K562 treated with DMSO at 1 percent for 4 hours (cell line): Measurements from ENCODE around the gene REXO1. TPM values are rescaled to one million over a fixed set of nuclear protein-coding genes. Genes with fewer than 3 reads are reported as not detected.

Experiments used
- total RNA-seq: library from RNA; unstranded; fragments of 300-600 nt; gene quantifications from 2 replicates; pipeline ENCODE4 v1.2.3, GENCODE V29; 2022; ENCODE audit not compliant: insufficient read depth

Gene REXO1, protein sequence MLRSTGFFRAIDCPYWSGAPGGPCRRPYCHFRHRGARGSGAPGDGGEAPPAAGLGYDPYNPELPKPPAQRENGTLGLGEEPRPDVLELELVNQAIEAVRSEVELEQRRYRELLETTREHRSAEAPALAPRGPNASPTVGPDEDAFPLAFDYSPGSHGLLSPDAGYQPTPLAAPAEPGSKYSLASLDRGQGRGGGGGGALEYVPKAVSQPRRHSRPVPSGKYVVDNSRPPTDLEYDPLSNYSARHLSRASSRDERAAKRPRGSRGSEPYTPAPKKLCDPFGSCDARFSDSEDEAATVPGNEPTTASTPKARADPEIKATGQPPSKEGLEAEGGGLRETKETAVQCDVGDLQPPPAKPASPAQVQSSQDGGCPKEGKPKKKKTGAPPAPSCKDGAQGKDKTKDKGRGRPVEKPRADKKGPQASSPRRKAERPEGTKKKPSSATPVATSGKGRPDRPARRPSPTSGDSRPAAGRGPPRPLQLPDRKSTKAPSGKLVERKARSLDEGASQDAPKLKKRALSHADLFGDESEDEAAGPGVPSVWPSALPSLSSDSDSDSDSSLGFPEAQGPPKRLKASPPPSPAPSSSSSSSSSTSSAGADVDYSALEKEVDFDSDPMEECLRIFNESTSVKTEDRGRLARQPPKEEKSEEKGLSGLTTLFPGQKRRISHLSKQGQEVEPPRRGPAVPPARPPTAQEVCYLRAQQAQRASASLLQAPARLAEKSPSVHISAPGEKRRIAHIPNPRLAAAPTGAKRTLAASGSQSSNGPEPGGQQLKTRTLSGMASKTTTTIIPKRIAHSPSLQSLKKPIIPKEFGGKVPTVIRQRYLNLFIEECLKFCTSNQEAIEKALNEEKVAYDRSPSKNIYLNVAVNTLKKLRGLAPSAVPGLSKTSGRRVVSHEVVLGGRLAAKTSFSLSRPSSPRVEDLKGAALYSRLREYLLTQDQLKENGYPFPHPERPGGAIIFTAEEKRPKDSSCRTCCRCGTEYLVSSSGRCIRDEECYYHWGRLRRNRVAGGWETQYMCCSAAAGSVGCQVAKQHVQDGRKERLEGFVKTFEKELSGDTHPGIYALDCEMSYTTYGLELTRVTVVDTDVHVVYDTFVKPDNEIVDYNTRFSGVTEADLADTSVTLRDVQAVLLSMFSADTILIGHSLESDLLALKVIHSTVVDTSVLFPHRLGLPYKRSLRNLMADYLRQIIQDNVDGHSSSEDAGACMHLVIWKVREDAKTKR
- 29.2 and 37.3 TPM in 2 replicates for total RNA-seq

DNA sequence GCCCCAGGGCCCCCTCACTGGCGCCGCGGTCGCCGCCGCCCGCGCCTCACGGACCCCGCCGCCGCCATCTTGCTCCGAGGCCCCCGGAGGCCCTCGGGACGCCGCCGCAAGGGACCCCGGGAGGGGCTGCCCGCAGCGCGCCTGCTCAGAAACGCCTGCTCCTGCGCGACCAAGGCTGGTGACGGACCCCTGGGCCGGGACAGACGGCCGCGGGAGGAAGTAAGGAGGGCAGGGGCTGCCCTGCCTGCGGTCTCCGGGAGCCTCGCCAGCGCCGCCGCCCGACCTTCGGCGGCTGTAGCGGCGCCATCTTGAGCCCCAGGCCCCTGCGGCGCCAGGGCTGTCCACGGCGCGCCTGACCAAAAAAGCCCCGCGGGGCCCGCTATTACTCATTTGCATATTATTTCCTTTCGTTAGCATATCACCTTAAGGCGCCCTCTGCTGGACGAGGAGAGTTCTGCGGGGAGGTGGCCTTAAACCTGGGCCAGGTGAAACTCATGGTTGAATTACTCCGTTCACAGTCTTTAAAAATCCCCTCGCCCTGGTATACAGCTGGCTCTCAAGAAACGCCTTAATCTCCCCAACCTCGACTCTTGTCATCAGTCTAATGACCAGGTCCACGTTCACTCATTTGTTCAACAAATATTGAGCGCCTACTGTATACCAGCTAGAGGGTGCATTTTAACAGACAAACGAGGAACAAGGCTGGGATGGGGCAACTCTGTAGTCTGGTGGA lies at the start of gene REXO1:
Gene REXO1, minus strand, starts transcription at position 85 of the 733 bp plus-strand sequence. CDS start 125 bp downstream, outside the sequence.

DNA sequence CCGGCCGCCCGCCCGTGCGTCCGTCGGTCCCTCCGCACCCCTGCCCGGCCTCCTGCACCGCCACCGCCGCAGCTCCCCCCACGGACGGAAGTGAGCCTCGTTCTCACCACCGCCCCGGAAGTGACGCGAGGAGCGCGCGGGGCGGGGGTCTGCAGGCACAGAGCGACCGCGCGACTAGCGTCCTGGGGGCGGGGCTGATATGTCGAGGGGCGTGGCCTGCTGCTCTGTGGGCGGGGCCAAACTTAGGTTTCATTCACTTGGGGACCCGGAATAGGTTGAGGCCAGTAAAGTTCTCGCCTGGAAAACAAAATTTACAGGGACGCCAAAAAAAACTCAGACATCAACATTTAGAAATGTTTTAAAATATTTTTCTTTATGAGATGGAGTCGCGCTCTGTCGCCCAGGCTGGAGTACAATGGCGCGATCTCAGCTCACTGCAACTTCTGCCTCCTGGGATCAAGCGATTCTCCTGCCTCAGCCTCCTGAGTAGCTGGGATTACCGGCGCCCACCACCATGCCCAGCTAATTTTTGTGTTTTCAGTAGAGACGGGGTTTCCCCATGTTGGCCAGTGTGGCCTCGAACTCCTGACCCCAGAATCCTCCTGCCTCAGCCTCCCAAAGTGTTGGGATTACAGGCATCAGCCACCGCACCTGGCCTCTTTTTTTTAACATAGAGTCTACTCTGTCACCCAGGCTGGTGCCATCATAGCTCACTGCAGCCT lies 37.3 kb upstream of the REXO1 start, which contains the start of gene ABHD17A:
Gene ABHD17A, minus strand, starts transcription at position 99 of the 722 bp plus-strand sequence. CDS start 3,930 bp downstream, outside the sequence.

DNA sequence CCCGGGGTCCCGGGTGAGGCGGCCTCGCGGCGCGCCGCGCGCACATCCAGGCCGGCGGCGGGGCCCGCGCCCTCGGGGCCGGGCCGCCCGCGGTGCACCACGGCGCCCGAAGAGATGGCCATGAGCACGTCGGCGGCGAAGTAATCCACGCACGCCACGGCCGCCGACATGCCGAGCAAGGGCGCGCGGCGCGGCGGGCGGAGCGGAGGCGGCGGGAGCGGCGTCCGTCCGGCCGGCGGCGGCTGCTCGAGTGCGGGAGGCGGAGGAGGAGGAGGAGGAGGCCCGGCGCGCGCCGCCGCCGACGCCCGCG lies 15.0 kb upstream of the REXO1 start, which contains the start of gene KLF16:
Gene KLF16, minus strand, starts transcription at position 252 of the 310 bp plus-strand sequence. Its CDS starts 82 bp downstream, at position 170.

DNA sequence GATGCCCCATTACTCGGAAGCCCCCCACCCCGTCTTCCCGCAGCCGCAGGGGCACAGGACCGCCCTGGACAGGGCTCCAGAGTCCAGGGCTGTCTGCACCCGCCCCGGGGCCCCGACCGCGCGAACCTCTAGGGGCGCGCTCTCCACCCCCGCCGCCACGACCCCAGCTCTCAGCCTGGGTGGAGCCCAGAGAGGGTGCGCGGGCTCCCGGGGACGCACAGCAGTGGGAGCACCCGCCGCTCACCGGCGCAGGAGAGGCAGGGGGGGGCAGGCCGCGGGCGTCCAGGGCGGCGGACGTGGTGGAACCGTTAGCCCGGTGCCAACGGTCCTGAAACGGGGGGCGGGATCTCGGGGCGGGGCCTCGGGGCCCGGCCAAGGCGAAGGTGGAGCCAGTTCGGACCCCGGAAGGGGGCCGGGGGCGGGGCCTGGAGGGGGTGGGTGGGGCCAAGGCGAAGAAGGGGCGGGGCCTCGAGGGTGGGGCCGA lies 36.3 kb downstream of the REXO1 start, which contains the start of gene ATP8B3:
Gene ATP8B3, minus strand, starts transcription at position 335 of the 484 bp plus-strand sequence. CDS start 540 bp downstream, outside the sequence.

Other genes with a start within 250 kb of the REXO1 start
- gene UQCR11, start 243.0 kb downstream of the REXO1 start, total RNA-seq: 79.6 and 82.3 TPM in 2 replicates
- gene TCF3, start 195.9 kb downstream of the REXO1 start, total RNA-seq: 91.0 and 114 TPM in 2 replicates
- not detected in 2 replicates for gene ONECUT3, start 95.0 kb downstream of the REXO1 start, total RNA-seq
- 2.9 and 3.1 TPM in 2 replicates for gene ATP8B3, start 36.2 kb downstream of the REXO1 start, total RNA-seq
- 18.8 and 36.0 TPM in 2 replicates for gene KLF16, start 15.1 kb upstream of the REXO1 start, total RNA-seq
- gene ABHD17A, start 37.0 kb upstream of the REXO1 start, total RNA-seq: 138 and 148 TPM in 2 replicates
- 17.2 and 23.5 TPM in 2 replicates for gene ADAT3, start 56.9 kb upstream of the REXO1 start, total RNA-seq
- 54.0 and 61.0 TPM in 2 replicates for gene SCAMP4, start 56.9 kb upstream of the REXO1 start, total RNA-seq
- 70.6 and 94.9 TPM in 2 replicates for gene CSNK1G2, start 92.7 kb upstream of the REXO1 start, total RNA-seq
- 73.4 and 74.1 TPM in 2 replicates for gene BTBD2, start 167.2 kb upstream of the REXO1 start, total RNA-seq
- gene MKNK2, start 202.8 kb upstream of the REXO1 start, total RNA-seq: 307 and 424 TPM in 2 replicates
- 9.4 and 12.8 TPM in 2 replicates for gene MOB3A, start 247.8 kb upstream of the REXO1 start, total RNA-seq
- gene IZUMO4, start 248.4 kb upstream of the REXO1 start, total RNA-seq: 1.6 and 2.1 TPM in 2 replicates